Epithelial cell of proximal tubule (primary cell): ENCODE data around the gene SLC1A2. TPM values are rescaled to one million over a fixed set of nuclear protein-coding genes. Genes with fewer than 3 reads are reported as not detected.

ENCODE experiments used
- DNase-seq: peaks from one replicate; pipeline ENCODE4 v3.0.0-alpha.2; 2011; ENCODE audit warnings: low read depth
- H3K4me3 ChIP-seq: 2 replicates; pipeline ENCODE4 v1.5.1; 2011; ENCODE audit warnings: low read depth, mild to moderate bottlenecking, low read length
- CTCF ChIP-seq: conservative IDR thresholded peaks from 2 replicates; pipeline ENCODE4 v1.5.1; 2012; ENCODE audit warnings: low read depth, mild to moderate bottlenecking, low read length
- total RNA-seq: library from RNA; depleted of rRNA; stranded (reverse); fragments of >200 nt; gene quantifications from 2 replicates; pipeline ENCODE4 v1.2.3, GENCODE V29; 2015

Gene SLC1A2
- total RNA-seq, 1 donor from 2014 or later, result not detected

- no peak for TF ChIP-seq CTCF
- no peak overlapping the region for H3K4me3 ChIP-seq
- no peak for DNase-seq
These were observed 95.0 kb downstream of the SLC1A2 start for GRCh38 chr11:35324183-35324886.

GRCh38 chr11:35323076-35323868 is 96.1 kb downstream of the SLC1A2 start:
- H3K4me3 ChIP-seq, result no peak overlapping the region
- DNase-seq, result no peak
- TF ChIP-seq CTCF, result no peak

- DNase-seq, result no peak
- no peak for TF ChIP-seq CTCF
- no peak overlapping the region for H3K4me3 ChIP-seq
These were observed 96.9 kb downstream of the SLC1A2 start for GRCh38 chr11:35322318-35322979.

GRCh38 chr11:35321532-35322317 is 97.6 kb downstream of the SLC1A2 start:
- no peak overlapping the region for H3K4me3 ChIP-seq
- no peak for TF ChIP-seq CTCF

GRCh38 chr11:35321111-35321510 is 98.2 kb downstream of the SLC1A2 start:
- no peak for DNase-seq
- H3K4me3 ChIP-seq, result no peak overlapping the region
- TF ChIP-seq CTCF, result no peak

More at GRCh38 chr11:35321532-35322317, 97.6 kb downstream of the SLC1A2 start:
- no peak for DNase-seq

GRCh38 chr11:35318977-35319925 is 100.1 kb downstream of the SLC1A2 start:
- TF ChIP-seq CTCF, result no peak
- no peak for DNase-seq
- no peak overlapping the region for H3K4me3 ChIP-seq
